GM12865 (cell line): Measurements from ENCODE around the gene PGA4.

ENCODE experiments used
- DNase-seq: peaks from one replicate; pipeline ENCODE4 v3.0.0; 2010; ENCODE audit warnings: low read depth
- H3K4me3 ChIP-seq: 2 replicates; pipeline ENCODE4 v1.5.1; 2011; ENCODE audit warnings: mild to moderate bottlenecking, low read depth, low read length, control low read depth
- TF ChIP-seq, protein P1 (sequence below): IDR thresholded peaks from 2 replicates; pipeline ENCODE4 v1.5.1; 2011; ENCODE audit warnings: low read length, control low read depth, low read depth, inconsistent platforms; ENCODE audit not compliant: insufficient read depth; ENCODE audit errors: missing control alignments

Gene PGA4

GRCh38 chr11:61254403-61255025 is 32.4 kb downstream of the PGA4 start:
- H3K4me3 ChIP-seq = no peak overlapping the region
- DNase-seq = peak; percentile 79
- TF ChIP-seq, protein P1, sequence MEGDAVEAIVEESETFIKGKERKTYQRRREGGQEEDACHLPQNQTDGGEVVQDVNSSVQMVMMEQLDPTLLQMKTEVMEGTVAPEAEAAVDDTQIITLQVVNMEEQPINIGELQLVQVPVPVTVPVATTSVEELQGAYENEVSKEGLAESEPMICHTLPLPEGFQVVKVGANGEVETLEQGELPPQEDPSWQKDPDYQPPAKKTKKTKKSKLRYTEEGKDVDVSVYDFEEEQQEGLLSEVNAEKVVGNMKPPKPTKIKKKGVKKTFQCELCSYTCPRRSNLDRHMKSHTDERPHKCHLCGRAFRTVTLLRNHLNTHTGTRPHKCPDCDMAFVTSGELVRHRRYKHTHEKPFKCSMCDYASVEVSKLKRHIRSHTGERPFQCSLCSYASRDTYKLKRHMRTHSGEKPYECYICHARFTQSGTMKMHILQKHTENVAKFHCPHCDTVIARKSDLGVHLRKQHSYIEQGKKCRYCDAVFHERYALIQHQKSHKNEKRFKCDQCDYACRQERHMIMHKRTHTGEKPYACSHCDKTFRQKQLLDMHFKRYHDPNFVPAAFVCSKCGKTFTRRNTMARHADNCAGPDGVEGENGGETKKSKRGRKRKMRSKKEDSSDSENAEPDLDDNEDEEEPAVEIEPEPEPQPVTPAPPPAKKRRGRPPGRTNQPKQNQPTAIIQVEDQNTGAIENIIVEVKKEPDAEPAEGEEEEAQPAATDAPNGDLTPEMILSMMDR = peak; percentile 99

DNA sequence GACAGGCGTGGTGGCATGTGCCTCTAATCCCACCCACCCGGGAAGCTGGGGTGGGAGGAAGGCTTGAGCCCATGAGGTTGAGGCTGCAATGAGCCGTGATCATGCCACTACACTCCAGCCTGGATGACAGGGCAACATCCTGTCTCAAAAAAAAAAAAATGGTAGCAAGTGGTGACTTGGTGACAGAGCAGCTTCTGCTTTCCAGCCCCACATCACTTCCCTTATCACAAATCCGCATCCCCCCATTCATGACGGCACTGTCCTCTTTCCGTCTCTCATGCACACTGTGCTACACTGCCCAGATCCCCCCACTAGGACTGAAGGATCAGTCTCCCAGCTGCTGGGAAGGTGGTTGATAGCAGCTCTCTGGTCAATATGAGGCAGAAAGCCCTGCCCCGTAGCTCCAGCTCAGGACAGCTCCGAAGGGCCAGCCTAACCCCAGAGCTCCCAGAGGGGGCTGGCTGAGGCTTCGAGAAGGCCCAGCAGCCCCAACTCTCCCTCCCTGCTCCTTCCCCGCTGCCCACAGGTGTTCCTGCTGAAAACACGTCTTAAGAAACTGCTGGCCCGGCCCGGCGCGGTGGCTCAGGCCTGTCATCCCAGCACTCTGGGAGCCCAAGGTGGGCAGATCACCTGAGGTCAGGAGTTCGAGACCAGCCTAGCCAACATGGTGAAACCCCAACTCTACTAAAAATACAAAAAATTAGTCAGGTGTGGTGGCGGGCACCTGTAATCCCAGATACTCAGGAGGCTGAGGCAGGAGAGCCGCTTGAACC is 34.7 kb downstream of the PGA4 start:
- TF ChIP-seq, protein P1 = no peak

DNA sequence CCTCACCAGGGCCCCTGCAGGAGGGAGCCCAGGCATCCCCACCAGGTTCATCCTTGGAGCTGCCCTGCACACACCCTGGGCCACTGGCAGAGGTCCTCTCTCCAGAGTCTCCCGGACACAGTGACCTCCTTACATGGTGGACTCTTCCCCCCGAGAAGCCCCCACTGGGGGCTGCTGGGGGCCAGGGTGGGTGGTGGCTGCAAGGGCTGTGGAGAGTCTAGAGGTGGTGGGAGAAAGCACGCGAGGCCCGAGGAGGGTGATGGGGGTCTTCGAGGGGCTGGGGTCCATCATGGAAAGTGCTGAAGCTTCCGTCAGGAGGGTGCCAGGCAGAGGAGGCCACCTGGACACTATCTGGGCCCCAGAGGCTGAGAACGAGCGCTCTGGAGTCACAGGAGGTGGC is 36.4 kb downstream of the PGA4 start:
- H3K4me3 ChIP-seq = no peak overlapping the region
- no peak for DNase-seq
- TF ChIP-seq, protein P1 = no peak

More for the DNA sequence above, 34.7 kb downstream of the PGA4 start:
- DNase-seq = no peak
- H3K4me3 ChIP-seq = no peak overlapping the region

DNA sequence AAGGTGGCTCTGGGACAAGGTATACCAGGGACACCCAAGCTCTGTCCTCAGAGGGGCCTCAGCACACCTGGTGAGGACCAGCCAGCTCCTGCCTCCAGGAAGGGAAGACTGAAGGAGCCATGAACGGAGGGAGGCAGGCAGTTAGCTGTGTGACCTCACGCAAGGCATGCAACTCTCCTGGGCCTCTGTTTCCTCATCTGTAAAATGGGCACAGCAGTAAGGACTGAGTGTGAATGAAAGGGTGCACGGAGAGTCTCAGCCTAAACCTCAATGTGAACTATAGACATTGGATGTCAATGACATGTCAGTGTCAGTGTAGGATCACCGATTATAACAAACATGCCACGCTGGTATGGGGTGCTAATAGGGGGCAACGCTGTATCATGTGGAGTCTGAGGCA is 37.2 kb downstream of the PGA4 start:
- DNase-seq = no peak
- no peak overlapping the region for H3K4me3 ChIP-seq
- TF ChIP-seq, protein P1 = no peak

DNA sequence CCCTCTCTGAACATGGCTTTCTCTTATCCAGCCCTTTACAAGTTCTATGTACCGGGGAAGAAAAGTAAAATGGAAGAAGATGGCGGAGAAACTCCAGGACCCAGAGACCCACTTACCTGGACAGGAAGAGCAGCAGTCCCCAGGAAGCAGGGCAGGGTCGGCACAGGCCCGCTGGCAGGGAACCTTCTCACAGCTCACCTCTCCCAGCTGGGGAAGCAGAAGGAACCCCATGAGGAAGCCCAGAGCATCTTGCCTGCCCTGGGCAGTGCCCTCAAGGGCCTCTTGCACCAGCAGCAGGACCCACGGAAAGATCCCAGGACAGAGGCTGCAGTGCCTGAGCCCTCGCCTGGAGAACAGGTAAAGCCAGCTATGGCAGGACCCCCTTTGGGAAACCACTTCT is 42.2 kb downstream of the PGA4 start:
- no peak overlapping the region for H3K4me3 ChIP-seq
- DNase-seq = no peak
- TF ChIP-seq, protein P1 = no peak

GRCh38 chr11:61264795-61265194 is 42.6 kb downstream of the PGA4 start:
- DNase-seq = no peak
- no peak overlapping the region for H3K4me3 ChIP-seq
- TF ChIP-seq, protein P1 = no peak

DNA sequence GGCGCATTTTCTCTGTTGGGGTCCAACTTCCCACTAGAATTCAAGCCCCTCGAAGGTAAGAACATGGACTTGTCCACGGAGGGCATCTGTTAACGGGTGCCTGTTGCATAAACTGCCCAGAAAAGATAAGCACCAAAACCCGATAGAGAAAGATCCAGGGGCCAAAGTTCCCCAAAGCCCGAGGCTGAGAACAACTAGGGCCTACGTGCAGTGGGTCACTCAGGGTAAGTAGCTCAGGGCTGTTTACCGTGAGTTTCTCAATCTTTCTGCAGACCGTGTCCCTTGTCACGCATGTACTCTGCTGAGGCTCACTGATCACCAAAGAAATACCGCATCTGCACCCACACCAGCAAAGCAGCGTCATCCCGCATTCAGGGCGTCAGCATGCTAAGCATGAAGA is 43.2 kb downstream of the PGA4 start:
- TF ChIP-seq, protein P1 = no peak
- DNase-seq = no peak
- no peak overlapping the region for H3K4me3 ChIP-seq
